HL-60 (cell line): ENCODE data around the gene ABCD3.

Experiments
- DNase-seq, 2 experiments: peaks; one replicate each; pipeline ENCODE4 v3.0.0-alpha.2; 2010 to 2020; ENCODE audit warnings: low read depth in 1 of 2, low spot score in 1 of 2
- H3K27ac ChIP-seq: fragments of 250-450 bp; sonication (Bioruptor Pico); replicated peaks from 2 replicates; pipeline ENCODE4 v1.5.1; 2020; ENCODE audit warnings: mild to moderate bottlenecking, moderate library complexity
- H3K27me3 ChIP-seq: fragments of 250-450 bp; sonication (Bioruptor Pico); 2 replicates; pipeline ENCODE4 v1.5.1; 2021; ENCODE audit warnings: mild to moderate bottlenecking, moderate library complexity; ENCODE audit not compliant: insufficient read depth, poor library complexity, severe bottlenecking
- H3K4me3 ChIP-seq: replicated peaks from 2 replicates; pipeline ENCODE4 v1.5.1; 2011; ENCODE audit warnings: mild to moderate bottlenecking, control low read depth, low read length; ENCODE audit not compliant: insufficient read depth
- GABPA ChIP-seq: IDR thresholded peaks from 2 replicates; pipeline ENCODE4 v1.6.1; 2012; ENCODE audit warnings: low read depth
- POLR2AphosphoS5 ChIP-seq: IDR thresholded peaks from 2 replicates; pipeline ENCODE4 v1.6.1; 2012; ENCODE audit warnings: low read depth
- SPI1 ChIP-seq: IDR thresholded peaks from 2 replicates; pipeline ENCODE4 v1.6.1; 2012; ENCODE audit warnings: low read depth, mild to moderate bottlenecking, borderline replicate concordance
- TF ChIP-seq, protein P1 (sequence below): IDR thresholded peaks from one replicate; pipeline ENCODE4 v1.5.1; 2011; ENCODE audit warnings: low read length, control low read depth, inconsistent platforms; ENCODE audit not compliant: insufficient read depth
- TF ChIP-seq, protein P2 (sequence below): IDR thresholded peaks from 2 replicates; pipeline ENCODE4 v1.6.1; 2012; ENCODE audit warnings: low read depth; ENCODE audit not compliant: insufficient replicate concordance

Gene ABCD3

DNA sequence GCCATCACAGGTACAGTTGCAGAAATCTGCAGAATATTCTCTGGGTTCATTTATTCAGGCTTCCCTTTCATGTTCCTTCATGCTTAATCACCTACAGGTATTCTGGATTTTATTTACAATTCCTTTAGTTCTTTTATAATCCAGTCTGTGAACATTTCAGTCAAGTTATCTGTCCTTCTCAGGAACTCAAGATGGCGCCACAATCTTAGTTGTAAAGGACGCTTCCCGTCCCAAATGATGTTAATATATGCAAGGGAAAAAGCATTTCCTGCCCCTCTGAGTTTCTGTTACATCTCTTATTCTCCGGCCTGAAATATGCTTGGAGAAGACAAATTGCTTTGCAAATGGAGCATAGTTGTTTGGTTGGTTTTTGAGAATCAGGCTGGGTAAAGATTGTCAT, 104.1 kb downstream of the ABCD3 start:
- Histone ChIP-seq H3K4me3 (no peak overlapping the region), H3K27me3 (no peaks in the 10 kb centered on the region), H3K27ac (no peak overlapping the region)
- no peak for TF ChIP-seq GABPA
- TF ChIP-seq POLR2AphosphoS5, result no peak
- TF ChIP-seq, protein P1, sequence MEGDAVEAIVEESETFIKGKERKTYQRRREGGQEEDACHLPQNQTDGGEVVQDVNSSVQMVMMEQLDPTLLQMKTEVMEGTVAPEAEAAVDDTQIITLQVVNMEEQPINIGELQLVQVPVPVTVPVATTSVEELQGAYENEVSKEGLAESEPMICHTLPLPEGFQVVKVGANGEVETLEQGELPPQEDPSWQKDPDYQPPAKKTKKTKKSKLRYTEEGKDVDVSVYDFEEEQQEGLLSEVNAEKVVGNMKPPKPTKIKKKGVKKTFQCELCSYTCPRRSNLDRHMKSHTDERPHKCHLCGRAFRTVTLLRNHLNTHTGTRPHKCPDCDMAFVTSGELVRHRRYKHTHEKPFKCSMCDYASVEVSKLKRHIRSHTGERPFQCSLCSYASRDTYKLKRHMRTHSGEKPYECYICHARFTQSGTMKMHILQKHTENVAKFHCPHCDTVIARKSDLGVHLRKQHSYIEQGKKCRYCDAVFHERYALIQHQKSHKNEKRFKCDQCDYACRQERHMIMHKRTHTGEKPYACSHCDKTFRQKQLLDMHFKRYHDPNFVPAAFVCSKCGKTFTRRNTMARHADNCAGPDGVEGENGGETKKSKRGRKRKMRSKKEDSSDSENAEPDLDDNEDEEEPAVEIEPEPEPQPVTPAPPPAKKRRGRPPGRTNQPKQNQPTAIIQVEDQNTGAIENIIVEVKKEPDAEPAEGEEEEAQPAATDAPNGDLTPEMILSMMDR, result peak; percentile 20
- peak in 1 of 2 experiments; percentile 53 for DNase-seq

DNA sequence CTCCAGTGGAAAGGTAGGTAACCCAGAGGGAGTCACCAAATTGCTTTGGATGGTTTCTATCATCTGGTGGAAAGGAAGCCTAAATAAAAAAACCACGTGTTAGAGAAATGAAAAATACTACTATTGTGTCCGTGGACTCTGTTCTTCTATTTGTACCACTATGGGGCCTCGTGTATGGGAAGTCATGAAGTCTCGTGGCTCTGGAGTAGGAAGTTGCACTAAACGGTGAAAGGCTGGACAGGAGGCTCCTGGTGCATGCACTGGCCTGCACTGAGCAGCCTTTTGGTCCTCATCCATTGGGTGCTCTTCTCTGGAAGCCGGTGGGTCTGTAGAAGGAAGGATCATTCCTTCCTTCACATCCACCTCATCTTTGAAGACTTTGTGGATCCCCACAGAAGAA, 106.3 kb downstream of the ABCD3 start:
- no peak for TF ChIP-seq SPI1
- no peak for TF ChIP-seq POLR2AphosphoS5
- TF ChIP-seq, protein P2, sequence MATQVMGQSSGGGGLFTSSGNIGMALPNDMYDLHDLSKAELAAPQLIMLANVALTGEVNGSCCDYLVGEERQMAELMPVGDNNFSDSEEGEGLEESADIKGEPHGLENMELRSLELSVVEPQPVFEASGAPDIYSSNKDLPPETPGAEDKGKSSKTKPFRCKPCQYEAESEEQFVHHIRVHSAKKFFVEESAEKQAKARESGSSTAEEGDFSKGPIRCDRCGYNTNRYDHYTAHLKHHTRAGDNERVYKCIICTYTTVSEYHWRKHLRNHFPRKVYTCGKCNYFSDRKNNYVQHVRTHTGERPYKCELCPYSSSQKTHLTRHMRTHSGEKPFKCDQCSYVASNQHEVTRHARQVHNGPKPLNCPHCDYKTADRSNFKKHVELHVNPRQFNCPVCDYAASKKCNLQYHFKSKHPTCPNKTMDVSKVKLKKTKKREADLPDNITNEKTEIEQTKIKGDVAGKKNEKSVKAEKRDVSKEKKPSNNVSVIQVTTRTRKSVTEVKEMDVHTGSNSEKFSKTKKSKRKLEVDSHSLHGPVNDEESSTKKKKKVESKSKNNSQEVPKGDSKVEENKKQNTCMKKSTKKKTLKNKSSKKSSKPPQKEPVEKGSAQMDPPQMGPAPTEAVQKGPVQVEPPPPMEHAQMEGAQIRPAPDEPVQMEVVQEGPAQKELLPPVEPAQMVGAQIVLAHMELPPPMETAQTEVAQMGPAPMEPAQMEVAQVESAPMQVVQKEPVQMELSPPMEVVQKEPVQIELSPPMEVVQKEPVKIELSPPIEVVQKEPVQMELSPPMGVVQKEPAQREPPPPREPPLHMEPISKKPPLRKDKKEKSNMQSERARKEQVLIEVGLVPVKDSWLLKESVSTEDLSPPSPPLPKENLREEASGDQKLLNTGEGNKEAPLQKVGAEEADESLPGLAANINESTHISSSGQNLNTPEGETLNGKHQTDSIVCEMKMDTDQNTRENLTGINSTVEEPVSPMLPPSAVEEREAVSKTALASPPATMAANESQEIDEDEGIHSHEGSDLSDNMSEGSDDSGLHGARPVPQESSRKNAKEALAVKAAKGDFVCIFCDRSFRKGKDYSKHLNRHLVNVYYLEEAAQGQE, result no peak
- no peak for TF ChIP-seq GABPA
- TF ChIP-seq, protein P1, result no peak
- DNase-seq, result no peak
- no peak overlapping the region for H3K27ac ChIP-seq
- H3K27me3 ChIP-seq, result no peaks in the 10 kb centered on the region
- H3K4me3 ChIP-seq, result no peak overlapping the region

DNA sequence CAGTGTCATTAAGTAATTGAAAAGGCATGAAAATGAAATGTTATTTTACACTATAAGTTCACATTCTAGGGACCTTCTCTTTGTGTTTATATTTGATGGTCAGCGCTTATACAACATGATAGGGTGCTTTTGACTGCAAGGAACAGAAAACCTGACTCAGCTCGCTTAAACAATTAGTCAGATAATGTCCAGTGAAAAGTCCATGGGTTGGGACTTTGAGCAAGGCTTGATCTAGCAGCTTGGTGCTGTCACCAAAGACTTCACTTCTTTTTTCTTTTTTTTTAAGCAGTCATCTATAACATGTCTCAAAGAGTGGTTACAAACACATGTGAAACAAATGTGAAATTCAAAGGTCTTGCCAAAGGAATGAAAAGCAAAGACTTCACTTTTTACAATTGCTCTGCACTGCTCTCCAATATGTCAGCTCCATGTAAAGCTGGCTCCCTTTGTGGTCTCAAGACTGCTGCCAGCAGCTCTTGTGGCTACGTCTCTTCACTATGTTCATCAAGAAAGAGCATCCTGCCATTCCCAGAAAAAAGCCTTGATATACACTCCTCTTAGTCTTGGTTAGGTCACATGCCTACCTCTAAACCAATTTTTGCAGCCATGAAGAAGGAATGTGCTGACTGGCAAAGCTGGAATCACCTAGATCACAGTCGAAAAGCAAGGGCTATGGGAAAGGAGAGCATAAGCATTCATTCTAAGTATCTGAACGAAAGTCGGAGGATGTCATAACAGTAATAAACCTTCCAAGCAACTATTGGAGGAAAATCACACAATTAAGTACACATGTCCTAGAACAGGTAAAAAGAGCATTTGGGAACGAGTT, 108.2 kb downstream of the ABCD3 start:
- Histone ChIP-seq H3K4me3 (no peak overlapping the region), H3K27me3 (no peaks in the 10 kb centered on the region), H3K27ac (no peak overlapping the region)
- TF ChIP-seq, protein P1, result no peak
- no peak for TF ChIP-seq POLR2AphosphoS5
- no peak for TF ChIP-seq GABPA
- TF ChIP-seq, protein P2, result no peak
- TF ChIP-seq SPI1, result no peak
- DNase-seq, result no peak
